CD4-positive, alpha-beta T cell treated with Interleukin-2 at 100 ng/mL for 4 hours (primary cell): Measurements from ENCODE around the gene CDCA3.
A peak's percentile ranks its signal among the peaks of the same experiment; 100 is the strongest.
"Not testable (repeated sequence)": the region's sequence is repeated elsewhere in the genome, so short reads cannot be mapped to it uniquely, and the experiment has no call there.

ENCODE experiments used
- DNase-seq: peaks from one replicate; pipeline ENCODE4 v3.0.0-alpha.2; 2020; ENCODE audit warnings: low spot score

Gene CDCA3

DNA sequence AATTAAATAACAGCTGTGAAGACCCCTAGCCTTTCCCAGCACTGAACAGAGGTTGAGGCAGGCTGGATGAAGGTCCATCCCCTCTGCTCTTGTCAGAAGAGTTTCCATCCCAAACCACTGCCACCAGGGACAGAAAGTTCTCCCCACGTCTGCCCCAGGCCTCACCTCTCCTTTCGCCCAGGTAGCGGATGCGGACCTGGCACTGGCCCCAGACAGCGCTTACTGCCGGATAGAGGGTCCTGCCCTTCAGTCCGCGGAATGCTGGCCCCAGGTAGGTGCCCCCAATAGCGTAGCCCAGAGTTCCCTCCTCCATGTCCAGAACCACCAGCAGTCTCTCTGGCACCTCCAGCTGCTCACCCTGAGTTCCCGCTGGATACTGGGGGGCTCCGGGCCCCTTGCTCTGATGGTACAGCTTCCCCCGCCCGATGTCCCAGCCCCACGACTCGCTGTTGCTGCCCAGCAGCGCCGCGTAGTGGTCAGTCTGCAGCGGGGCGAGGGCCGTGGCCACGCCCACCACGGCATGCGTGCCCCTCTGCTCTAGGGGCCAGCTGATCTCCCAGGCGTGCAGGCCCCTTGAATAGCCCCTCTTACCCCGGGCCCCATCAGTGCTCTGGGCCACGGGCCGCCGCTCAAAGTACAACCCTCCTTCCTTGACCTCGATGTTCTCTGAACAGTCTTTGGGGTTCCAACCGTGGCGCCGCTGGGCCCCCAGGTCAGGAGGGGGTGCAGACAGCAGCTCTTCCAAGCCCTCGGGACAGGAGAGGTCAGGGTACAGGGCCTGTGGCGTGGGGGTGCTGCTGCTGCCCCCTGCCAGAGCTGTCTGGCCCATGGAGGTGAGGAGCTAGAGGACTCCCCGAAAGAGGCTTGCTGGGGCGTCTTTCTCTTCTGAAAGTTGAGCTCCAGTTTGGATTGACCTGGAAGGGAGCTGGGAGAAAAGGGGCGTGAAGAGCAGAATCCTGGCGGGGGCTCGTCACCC, 21.3 kb upstream of the CDCA3 start:
- DNase-seq: peak; percentile 85

DNA sequence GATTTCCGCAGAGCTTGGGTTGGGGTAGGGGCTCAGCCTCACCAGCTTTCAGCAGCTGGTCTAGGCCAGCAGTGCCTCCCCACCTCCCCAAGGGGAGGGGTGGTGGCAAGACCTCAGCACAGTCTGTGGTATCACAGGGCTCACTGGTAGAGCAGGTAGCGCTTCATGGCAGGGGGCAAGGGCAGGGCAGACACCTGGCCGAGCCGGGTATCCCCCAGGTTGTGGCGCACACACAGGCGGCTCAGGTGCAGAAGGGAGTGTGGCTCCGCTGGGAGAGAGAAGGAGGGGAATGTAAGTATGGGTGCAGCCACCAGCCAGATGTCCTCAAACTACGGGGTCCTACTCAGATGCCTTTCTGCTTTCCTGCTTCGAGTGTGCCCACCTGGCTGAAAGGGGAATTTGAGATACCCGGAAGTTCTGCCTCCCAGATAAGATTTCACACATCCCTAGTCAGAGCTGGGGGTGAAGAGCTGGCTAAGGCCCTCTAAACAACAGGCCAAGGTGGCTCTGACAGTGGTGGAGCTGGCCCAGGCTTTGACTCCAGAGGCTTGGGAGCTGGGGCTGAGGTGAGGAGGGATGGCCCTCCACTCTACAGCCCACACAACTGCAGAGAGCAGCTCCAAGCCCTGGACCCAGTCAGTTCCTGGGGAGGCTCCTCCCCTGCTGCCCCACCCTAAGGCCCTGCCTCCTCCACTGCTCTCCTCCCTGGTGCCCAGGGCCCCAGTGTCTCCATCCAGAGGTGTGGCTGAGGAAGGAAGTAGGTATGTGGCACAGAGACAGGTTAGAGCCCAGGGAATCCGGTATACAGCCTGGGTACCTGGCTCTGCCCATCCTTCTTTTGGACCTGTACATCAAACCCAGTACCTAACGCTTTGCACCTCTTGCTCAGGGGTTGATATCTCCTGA, 20.2 kb upstream of the CDCA3 start:
- DNase-seq: peak; percentile 36

DNA sequence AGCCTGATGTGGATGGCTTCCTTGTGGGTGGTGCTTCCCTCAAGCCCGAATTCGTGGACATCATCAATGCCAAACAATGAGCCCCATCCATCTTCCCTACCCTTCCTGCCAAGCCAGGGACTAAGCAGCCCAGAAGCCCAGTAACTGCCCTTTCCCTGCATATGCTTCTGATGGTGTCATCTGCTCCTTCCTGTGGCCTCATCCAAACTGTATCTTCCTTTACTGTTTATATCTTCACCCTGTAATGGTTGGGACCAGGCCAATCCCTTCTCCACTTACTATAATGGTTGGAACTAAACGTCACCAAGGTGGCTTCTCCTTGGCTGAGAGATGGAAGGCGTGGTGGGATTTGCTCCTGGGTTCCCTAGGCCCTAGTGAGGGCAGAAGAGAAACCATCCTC, 19.2 kb upstream of the CDCA3 start:
- DNase-seq: not testable (repeated sequence)

DNA sequence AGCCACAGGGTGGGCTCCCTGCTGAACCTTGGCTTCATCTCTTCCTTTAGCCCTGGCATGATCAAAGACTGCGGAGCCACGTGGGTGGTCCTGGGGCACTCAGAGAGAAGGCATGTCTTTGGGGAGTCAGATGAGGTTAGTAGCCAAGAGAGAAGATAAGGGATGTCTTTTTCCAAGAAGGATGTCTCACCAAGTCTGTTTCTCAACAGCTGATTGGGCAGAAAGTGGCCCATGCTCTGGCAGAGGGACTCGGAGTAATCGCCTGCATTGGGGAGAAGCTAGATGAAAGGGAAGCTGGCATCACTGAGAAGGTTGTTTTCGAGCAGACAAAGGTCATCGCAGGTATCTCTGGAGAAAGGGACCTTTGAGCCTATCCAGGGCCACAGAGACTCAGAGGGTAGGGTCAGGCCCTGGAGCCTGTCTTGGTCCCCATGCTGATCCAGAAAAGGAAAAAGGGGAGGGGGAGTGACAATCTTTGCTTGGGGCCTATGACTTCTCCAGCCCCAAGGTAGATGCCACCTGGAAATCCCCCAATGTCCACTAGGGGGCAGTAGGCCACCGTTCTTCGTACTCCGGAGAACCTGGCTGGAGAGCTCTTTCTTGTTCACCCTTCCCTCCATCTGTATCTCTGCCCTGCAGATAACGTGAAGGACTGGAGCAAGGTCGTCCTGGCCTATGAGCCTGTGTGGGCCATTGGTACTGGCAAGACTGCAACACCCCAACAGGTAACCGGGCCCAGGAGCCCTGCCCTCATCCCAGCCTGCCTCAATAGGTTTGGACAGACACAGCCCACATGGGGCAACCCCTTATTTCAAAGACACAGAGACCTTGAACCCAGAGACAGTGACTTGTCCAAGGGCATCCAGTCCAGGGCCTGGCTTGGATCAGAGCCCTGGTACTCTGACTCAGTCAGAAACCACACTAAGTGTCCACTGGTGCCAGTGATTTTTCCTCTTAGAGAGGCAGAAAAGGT, 18.2 kb upstream of the CDCA3 start:
- DNase-seq: peak; percentile 90

- DNase-seq: peak; percentile 13
Measured at GRCh38 chr12:6868211-6869048, 17.3 kb upstream of the CDCA3 start.

DNA sequence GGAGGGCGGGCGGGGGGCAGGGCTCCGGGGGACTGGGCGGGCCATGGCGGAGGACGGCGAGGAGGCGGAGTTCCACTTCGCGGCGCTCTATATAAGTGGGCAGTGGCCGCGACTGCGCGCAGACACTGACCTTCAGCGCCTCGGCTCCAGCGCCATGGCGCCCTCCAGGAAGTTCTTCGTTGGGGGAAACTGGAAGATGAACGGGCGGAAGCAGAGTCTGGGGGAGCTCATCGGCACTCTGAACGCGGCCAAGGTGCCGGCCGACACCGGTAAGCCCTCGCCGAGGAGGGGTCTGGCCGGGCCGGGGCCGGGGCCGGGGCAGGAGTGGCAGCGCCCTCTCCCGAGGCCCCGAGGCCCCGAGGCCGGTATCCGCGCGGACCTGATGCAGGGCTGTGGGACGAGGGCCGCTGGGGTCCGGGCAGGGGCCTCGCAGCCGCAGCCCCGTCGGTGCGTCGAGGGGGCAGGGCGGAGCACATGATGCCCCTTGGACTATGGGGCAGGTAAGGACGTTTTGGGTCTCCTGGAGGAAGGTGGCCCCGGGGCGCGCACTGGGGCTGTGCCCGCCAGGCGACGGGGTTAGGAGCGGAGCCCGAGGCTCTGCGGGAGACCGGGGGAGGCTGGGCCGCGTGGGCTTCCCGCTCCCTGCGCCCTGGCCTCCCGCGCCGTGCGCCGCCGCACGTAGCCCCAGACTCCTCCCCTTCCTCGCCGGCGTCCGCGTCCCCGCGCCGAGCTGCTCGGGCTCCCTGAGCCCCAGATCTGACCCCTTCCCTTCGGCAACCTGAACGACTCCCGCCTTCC, 16.5 kb upstream of the CDCA3 start, which contains the start of gene TPI1:
TSS of gene TPI1 (plus strand) at position 119 of the 798 bp plus-strand sequence. CDS start at position 155, 36 bp downstream.
- peak; percentile 84 for DNase-seq

- no peak for DNase-seq
Measured at GRCh38 chr12:6866920-6867412, 15.9 kb upstream of the CDCA3 start.

GRCh38 chr12:6866163-6866919, 15.3 kb upstream of the CDCA3 start:
- DNase-seq: no peak

- not testable (repeated sequence) for DNase-seq
Measured at GRCh38 chr12:6865307-6865706, 14.2 kb upstream of the CDCA3 start.

DNA sequence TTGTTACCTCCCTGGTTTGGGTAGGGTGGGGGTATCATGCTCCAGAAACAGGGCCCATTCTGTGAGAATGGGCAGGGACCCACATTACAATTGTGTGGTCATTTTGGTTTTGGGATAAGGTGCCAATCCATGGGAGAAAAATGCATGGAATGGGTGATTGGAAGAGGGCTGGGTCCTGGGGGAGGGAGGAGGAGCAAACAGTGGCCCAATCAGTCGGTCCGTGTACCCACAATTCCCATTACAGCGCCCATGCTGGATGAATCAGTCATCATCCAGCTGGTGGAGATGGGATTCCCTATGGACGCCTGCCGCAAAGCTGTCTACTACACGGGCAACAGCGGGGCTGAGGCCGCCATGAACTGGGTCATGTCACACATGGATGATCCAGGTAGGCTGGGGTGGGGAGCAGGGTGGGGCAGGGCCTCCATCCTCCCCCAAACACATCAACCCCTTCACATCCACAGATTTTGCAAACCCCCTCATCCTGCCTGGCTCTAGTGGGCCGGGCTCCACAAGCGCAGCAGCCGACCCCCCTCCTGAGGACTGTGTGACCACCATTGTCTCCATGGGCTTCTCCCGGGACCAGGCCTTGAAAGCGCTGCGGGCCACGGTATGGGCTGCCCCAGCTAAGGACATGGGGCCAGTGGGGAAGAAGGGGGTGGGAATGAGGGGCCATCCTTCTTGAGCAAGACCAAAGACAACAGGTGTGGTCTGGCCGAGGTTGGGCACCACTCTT, 12.7 kb upstream of the CDCA3 start:
- DNase-seq: no peak

DNA sequence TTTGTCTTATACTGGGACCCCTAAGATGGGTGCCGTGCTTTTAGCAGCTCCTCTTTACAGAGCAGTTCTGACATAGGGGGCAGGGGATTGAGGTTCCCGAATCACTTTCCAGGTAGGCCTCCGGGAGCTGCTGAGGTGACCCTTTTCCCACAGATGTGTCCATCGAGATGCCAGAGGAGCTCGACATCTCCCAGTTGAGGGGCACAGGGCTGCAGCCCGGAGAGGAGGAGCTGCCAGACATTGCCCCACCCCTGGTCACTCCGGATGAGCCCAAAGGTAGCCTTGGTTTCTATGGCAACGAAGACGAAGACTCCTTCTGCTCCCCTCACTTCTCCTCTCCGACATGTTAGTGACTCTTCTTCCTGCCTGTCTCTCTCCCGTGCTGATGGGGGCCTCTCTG, 11.9 kb upstream of the CDCA3 start:
- no peak for DNase-seq

DNA sequence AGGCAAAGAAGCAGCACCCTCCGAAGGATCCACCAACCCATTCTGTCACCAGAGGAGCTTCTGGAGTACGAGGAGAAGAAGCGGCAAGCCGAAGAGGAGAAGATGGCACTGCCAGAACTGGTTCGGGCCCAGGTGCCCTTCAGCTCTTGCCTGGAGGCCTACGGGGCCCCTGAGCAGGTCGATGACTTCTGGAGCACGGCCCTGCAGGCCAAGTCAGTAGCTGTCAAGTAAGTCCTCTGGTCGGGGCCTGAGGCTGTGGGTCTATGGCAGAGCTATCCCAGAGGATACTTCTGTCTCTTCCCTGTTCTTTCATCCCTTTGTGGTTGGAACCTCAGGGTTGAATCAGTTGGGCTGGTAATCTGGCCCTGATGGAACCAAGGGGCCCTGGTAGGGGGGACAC, 10.3 kb upstream of the CDCA3 start:
- no peak for DNase-seq

- no peak for DNase-seq
Measured at GRCh38 chr12:6860942-6861341, 9.9 kb upstream of the CDCA3 start.

- DNase-seq: no peak
Measured at GRCh38 chr12:6860116-6860515, 9.0 kb upstream of the CDCA3 start.

DNA sequence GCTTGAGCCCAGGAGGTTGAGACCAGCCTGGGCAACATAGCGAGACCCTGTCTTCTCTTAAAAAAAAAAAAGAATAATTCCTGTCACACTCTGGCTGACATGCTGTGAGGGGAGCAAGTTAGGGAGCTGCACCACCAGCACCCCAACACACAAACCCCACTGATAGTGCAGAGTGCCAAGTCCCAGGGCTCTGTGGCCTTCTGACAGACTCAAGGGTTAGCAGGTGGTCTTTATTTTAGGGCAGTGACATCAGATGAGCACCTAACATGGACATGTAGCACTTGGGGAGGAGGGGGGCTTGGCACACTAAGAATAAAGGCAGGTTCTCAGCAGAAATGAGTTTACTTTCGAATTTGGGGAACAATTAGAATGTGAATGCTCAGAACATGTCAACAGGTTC, 7.7 kb upstream of the CDCA3 start:
- no peak for DNase-seq

DNA sequence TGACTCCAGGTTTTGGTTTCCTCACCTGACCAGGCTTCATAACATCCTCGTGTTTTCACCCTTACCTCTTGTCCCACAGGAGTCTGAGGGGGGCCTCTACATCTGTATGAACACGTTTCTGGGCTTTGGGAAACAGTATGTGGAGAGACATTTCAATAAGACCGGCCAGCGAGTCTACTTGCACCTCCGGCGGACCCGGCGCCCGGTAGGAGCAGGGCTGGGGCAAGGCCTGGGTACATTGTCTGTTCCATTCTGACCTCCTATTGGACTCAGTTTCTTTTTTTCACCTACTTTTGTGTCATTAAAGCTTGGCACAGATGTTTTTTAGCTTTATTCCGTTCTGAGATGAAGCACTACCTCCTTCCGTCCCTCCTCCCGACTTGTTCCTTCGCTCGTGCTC, 4.2 kb upstream of the CDCA3 start:
- no peak for DNase-seq

DNA sequence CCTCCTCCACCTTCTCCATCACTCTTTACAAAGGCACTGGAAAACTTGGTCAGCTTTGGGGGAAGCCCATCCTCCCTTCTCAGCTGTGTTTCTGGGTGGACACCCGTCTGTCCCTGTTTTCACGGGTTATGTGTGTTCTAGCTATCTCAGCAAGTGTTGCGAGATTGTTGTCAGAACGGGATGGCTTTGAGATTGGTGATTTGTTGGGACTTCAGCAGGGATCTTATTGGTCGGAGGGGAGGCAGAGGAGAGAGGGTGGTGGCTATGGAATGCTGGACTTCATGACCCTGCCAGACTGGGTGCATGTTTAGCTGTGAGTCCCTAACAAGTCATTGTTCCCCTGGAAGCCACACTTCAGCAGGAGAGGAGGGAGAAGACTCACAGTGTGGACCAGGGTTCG, 3.0 kb upstream of the CDCA3 start:
- no peak for DNase-seq

- no peak for DNase-seq
Measured at GRCh38 chr12:6853626-6854025, 2.5 kb upstream of the CDCA3 start.
